GM21825 (cell line): ENCODE data around the gene CDC42EP4.
"Not testable (repeated sequence)": the region's sequence is repeated elsewhere in the genome, so short reads cannot be mapped to it uniquely, and the experiment has no call there.

Source experiments
- ATAC-seq: cut with Tn5 transposase; IDR thresholded peaks from one replicate; pipeline ENCODE4 v1.9.1; 2021; ENCODE audit warnings: mild to moderate bottlenecking, moderate library complexity; ENCODE audit not compliant: unreplicated experiment

The CDC42EP4 gene

DNA sequence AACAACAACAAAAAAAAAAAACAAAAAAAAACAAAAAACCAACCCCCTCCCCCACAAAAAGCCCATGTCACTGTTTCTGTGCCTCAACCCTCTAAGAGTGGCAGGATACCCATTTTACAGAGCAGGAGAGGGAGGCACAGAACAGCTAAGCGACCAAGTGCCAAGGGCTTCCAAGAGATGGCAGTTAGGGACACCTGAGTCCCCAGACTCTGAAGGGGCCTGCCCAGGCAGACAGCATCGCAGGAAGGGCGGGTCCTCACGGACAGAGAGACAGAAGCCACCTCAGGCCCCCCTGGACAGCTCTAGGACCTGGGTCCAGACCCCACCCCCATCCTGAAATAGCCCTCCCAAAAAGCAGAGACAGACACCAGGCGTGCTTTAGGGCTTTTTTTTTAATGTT is 28.6 kb downstream of the CDC42EP4 start:
- no peak for ATAC-seq

DNA sequence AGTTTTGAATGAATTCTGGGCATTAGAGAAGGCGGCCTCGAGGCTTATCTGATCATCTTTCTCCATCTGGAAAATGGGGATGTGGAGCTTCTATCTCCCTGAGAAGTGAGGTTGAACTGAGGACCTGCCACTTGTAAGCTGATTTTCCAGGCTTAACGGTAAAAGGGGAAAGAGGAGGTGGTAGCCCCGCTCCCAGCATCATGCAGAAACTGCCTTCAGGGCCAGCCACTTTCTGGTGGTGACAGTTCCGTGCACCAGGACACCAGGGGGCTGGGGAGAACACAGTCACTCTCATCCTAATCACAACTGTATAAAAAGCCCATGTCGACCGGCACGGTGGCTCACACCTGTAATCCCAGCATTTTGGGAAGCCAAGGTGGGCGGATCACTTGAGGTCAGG is 29.2 kb downstream of the CDC42EP4 start:
- no peak for ATAC-seq

DNA sequence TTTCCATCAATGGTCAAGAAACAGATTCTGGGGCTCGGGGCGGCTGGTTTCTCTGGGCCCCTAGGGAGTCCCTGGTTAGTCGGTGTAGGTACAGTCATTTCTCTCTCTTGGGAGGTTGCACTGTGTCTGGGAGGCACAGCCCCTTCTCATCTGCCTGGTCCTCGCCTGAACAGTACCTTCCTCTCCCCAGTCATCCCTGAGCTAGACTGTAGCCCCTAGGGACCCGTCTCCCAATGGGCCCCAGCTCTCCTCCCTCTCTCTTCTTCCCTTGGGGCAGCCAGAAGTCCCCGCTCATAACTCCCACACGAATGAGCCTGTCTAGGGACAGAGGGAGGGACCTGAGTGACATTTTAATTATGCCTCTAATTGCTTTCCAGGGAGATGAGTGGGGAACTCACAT is 29.9 kb downstream of the CDC42EP4 start:
- peak; percentile 92 for ATAC-seq

DNA sequence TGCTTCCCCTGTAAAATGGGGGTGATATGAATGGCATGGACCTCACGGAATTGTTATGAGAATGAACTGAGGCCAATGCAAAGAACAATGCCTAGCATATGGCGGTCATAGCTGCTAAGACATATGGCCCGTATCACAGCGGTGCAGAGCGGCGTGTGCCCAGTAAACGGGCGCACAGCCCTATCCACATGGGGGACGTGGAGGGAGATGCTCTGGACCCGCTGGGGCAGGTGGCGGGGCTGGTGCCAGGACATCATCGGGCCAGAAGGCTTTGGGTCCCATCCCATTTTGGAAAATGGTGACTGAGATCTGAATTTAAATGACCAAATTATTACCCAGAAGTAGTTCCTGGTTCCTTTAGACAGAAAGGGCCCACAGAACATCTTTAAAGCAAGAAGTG is 31.6 kb downstream of the CDC42EP4 start:
- no peak for ATAC-seq

DNA sequence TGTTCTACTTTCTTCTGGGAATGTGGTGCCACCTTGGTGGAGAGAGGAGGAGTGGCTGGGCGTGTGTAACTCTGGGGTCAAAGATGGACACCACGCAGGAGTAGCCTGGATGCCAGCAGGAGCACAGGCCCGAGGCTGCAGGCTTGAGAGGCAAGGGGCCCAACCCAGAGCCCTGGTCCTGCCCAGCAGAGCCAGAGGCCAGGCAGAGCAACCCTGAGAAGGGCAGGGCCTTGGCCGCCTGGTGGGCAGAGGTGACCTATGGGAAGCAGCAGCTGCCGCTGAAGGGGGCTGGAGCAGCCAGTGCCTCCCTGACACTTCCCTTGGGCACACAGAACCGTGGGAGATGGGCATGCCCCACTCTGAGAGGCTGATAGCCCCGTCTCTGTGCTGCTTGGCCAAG is 32.1 kb downstream of the CDC42EP4 start:
- no peak for ATAC-seq

DNA sequence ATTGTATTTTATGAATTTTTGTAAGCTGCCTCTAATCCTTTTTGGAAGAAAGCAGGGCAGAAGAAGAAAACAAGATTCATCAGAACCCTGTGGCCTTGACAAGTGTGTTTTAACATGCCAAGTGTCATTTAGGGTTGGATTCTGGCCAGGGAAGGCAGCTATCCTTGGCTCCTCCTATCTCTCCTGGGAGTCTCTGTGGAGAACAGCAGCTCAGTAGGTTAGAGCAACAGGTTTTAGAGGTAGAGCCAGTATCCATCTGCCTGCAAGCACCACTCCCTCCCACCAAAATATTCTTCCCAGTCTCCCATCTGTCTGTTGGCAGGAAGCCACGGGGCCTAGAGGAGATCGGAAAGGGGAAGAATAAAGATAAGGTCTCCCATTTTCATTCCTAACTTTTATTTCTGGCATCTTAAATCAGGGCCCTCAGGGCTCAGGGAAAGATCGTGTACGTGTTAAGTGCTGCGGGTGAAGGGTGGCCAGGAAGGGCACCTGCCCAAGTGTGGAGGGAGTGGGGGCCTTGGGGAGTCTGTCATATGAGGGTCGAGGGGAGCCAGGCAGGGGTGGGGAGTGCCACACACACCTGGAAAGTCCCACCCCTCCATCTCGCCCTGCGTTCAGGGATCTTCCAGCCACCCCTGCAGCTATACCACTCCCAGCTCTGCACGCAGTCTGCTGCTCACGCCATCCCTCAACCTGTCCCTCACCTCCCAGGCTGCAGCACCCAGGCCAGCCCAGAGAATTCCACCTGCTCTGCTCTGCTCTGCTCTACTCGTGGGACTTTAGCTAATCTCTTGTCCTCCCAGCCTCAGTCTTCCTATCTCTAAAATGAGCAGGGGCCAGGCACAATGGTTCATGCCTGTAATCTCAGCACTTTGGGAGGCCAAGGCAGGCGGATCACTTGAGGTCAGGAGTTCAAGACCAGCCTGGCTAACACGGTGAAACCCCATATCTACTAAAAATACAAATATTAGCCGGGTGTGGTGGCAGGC is 33.0 kb downstream of the CDC42EP4 start:
- no peak for ATAC-seq

DNA sequence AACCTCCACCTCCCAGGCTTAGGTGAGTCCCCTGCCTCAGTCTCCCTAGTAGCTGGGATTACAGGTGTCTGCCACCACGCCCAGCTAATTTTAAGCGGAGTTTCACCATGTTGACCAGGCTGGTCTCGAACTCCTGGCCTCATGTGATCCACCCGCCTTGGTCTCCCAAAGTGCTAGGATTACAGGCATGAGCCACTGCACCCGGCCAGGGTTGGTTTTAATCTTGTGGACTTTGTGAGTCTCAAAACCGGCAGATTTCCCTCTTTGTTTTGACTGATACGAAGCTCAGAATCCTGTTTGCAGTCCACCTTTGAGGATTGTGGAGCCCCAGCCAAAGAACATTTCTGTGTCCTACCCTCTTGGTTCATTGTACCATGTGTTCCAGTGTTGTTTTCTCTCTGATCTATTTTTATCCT is 33.7 kb downstream of the CDC42EP4 start:
- ATAC-seq: no peak

DNA sequence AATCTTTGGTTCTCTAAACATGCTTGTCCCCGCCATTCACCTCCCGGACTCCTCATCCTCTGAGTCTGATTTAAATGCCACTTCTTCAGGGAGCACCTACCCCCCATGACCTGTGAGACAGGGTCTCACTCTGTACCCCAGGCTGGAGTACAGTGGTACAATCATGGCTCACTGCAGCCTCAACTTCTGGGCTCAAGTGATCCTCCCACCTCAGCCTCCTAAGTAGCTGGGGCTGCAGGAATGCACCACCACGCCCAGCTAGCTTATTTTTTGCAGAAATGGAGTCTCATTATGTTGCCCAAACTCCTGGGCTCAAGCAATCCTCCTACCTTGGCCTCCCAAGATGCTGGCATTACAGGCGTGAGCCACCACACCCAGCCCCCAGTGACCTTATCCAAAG is 37.3 kb downstream of the CDC42EP4 start:
- ATAC-seq: no peak

DNA sequence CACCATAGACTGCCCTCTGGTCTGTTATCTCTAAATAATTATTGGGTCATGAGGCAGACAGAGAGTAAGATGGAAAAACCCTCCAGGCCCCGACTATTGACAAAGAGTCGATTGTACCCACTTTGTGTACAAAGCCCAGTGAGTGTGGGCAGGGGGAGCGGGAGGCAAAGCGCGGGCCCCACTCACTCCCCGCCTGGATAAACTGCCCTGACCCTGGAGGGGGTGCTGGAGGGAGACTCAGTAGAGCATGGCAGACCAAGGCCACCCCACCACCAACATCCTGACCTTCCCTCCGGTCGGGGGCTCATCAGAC is 38.9 kb downstream of the CDC42EP4 start:
- ATAC-seq: no peak

DNA sequence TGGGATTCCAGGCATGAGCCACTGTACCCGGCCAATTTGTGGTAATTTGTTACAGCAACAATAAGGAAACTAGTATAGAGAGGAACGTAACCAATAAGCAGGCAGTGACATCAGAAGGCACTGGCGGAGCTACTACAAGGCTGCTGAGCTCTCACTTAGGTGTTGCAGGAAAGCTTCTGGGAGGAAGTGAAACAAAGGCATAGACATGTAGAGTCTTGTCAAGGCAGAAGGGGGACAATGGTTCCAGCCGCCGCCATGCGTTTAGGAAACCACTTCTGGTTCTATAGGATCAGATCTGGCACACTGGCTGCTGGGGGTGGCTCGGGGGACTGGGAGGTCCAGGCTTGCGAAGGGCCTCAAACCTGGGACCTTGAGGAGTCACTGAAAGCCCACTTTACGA is 40.7 kb downstream of the CDC42EP4 start:
- ATAC-seq: peak; percentile 91

DNA sequence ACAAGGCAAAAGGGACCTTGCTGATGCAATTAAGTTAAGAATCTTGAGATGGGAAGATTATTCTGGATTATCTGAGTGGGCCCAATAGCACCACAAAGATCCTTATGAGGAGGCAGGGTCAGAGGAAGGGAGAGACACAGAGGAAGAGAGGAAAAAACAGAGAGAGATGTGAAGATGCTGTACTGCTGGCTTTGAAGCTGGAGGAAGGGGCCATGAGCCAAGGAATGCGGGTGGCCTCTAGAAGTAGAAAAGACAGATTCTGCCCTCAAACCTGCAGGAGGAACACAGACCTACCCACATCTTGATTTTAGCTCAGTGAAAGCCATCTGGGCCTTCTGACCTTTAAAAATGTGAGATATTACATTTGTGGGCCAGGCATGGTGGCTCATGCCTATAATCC is 42.0 kb downstream of the CDC42EP4 start:
- ATAC-seq: no peak

DNA sequence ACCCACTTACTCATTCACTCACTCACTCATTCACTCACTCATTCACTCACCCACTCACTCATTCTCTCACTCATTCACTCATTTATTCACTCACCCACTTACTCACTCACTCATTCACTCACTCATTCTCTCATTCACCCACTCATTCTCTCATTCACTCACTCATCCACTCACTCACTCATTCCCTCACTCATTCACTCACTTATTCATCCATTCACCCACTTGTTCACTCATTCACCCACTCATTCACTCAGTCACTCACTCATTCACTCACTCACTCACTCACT is 42.5 kb downstream of the CDC42EP4 start:
- no peak for ATAC-seq

DNA sequence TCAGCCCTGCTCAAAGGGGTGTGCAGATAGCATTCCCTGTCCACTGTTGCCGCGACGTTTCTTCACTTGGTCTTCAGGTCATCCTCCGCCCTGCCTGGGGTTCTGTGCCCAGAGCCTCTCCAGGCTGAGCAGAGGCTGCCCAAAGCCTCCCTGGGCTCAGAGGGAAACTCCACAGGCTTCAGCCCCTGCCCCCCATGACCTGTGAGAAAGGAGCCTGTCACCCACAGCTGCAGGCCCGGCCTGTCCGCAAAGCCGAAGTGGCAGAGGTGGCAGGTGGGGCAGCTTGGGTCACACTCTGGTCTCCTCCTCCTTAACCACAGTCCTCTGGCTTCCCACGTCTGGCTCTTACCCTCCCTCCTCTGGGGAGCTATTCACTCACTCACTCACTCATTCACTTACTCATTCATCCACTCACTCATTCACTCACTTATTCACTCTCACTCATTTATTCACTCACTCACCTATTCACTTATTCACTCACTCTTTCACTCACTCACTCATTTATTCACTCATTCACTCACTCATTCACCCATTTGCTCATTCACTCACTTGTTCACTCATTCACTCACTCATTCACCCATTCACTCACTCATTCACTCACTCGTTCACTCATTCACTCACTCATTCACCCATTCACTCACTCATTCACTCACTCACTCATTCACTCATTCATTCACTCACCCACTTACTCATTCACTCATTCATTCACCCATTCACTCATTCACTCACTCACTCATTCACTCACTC is 43.0 kb downstream of the CDC42EP4 start:
- ATAC-seq: no peak

DNA sequence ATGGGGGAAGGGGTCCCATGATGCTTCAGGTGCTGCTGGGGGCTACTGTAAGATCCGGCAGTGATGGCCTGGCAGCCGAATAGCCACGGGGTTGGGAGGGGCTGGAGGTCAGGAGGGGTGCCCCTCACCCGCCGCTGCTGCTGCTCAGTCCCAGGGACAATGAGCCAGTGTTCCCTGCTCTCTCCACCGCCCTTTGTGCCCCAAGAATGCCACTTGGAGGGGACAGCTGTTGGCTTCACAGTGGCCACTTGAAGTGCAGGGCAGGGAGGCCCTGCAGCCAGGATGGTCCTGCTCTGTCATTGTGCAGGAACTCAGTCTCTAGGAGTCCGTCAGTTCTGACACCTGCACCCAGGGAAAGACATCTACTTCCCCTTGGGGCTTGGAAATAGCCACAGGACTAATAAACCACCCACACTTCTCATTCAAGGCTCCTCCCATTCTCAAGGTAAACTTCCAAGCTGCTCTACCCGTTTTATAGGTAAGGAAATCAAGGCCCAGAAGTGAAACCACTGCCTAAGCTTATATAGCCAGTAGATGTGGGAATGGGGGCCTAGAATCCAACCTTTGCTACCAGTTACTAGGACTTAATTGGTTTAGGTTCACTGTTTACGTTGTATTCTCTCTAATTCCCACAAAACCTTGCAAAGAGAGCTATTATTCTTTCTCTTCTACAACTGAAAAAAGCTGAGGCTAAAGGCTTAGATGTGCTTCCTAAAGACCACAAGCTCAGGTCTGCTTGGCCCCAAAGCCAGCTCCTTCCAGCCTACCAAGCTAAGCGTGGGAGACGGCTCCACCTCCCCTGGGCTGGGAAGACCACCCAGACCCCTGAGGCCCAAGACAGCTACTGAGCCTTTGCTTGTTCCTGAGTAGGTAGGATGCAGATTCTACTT is 43.9 kb downstream of the CDC42EP4 start:
- ATAC-seq: no peak

DNA sequence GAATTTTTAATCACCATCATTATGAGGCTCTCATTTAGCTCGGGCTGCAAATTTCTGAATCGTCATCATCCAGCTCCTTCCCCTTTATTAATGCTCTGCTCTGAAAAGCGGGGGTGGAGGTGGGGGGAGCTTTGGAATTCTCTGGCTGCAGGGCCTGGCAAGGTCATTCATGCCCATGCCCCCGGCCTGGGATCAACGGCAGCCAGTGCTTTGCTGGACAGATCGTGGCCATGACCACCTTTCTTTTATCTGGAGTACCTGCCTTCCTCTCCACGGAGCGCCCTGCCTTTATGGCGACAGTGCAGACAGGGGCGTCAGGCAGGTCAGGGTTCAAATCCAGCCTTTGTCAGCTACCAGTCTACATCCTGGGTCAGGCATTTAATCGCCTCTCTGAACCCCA is 45.0 kb downstream of the CDC42EP4 start:
- ATAC-seq: no peak

DNA sequence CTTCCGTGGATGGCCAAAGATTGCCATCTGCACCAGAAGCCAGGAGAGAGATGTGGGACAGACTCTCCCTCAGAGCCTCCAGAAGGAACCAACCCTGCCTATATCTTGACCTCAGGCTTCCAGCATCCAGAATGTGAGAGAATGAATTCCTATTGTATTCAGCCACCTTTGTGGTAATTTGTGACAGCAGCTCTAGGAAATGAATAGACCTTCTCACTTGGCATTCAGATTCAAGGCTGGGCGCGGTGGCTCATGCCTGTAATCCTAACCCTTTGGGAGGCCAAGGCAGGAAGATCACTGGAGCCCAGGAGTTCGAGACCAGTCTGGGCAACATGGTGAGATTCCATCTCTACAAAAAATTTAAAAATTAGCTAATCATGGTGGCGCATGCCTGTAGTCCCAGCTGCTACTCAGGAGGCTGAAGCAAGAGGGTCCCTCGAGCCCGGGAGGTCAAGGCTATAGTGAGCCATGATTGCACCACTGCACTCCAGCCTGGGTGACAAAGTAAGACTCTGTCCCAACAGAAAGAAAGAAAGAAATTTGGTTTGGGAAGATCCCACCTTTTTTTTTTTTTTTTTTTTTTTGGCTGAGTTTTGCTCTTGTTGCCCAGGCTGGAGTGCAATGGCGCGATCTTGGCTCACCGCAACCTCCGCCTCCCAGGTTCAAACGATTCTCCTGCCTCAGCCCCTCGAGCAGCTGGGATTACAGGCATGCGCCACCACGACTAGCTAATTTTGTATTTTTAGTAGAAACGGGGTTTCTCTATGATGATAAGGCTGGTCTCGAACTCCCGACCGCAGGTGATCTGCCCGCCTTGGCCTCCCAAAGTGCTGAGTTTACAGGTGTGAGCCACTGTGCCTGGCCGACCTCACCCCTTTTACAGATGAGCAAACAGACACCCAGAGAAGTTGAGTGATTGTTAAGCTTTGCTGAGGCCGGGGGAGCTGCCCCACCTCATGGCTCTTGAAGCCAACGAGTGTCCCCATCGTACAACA is 45.9 kb downstream of the CDC42EP4 start:
- no peak for ATAC-seq

DNA sequence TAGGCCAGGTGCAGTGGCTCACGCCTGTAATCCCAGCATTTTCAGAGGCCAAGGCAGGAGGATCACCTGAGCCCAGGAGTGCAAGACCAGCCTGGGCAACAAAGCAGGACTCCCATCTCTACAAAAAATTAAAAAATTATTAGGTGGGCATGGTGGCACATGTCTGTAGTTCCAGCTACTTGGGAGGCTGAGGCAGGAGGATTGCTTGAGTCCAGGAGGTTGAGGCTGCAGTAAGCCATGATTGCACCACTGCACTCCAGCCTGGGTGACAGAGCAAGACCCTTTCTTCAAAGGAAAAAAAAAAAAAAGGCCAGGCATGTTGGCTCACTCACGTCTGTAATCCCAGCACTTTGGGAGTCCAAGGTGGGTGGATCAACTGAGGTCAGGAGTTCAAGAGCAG is 47.4 kb downstream of the CDC42EP4 start:
- ATAC-seq: not testable (repeated sequence)

DNA sequence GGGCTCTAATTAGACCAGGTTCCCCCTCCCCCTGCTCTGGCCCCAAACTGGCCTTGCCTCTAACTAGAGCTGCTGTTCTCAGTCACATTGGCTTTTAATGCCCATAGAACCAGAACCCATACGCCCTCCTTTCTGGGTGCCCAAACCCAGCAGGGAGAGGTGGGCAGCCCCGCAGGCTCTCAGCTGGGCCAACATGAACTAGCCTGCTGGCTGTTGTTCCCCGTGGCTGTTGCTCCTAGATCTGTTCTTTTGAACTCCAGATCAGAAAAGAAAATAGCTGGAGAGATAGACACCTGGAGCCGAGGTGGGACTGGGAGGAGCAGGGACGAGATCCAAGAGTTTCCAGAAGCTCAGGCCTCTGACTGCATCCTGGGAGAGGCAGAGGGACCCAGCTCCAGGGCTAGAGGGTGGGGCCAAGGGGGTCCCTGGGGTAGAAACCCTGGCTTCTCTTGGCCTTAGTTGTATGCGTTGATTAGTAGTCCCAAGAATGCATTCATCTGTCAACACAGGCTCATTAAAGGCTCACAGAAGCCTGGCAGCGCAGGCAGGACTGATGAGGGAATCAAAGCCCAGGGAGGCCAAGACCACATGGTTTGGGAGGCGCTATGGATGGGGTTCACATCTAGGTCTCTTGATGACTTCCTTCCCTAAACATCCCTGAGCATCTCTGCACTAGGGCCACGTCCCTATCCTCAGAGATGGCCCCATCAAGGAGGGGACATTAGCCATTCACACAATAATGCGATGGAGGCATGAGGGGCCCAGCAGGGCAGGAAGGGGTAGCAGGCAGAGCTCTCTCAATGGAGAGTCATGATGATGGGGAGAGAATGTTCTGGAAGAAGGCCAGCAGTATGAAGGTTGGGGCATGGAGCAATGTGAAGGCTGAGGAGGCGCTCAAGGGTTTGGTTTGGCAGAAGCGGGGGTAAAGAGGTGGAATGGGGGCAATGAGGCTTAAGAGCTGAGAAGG is 48.8 kb downstream of the CDC42EP4 start:
- ATAC-seq: no peak
